CD14-positive monocyte (primary cell): ENCODE results near the gene CCDC12. TPM values are rescaled to one million over a fixed set of nuclear protein-coding genes. Genes with fewer than 3 reads are reported as not detected.

ENCODE experiments used
- DNase-seq, 3 donors: peaks; one replicate each; pipeline ENCODE4 v3.0.0-alpha.2; 2011 to 2022
- H2AFZ ChIP-seq: 2 replicates; pipeline ENCODE4 v1.6.0; 2012; ENCODE audit warnings: mild to moderate bottlenecking, low read depth, low read length, inconsistent platforms; ENCODE audit not compliant: insufficient read depth, poor library complexity, severe bottlenecking
- H3K27ac ChIP-seq, 2 donors: 1 replicate in 1 of 2; 2 replicates in 1 of 2; pipeline ENCODE4 v1.5.1; 2012 to 2013; ENCODE audit warnings: low read length in 2 of 2, control low read depth in 1 of 2, inconsistent platforms in 1 of 2, low read depth in 1 of 2, mild to moderate bottlenecking in 1 of 2
- H3K27me3 ChIP-seq, 2 donors: one replicate each; pipeline versions ENCODE4 v1.6.0 to v1.6.1; 2011 to 2013; ENCODE audit warnings: low read length in 2 of 2; ENCODE audit not compliant: control insufficient read depth in 2 of 2, insufficient read depth in 2 of 2
- H3K36me3 ChIP-seq, 2 donors: replicated peaks in 1 of 2; 1 replicate in 1 of 2; 2 replicates in 1 of 2; pipeline versions ENCODE4 v1.5.1 to v1.6.1; 2012 to 2013; ENCODE audit warnings: low read length in 2 of 2, control low read depth in 1 of 2, inconsistent platforms in 1 of 2, mild to moderate bottlenecking in 1 of 2; ENCODE audit not compliant: insufficient read depth in 2 of 2, control insufficient read depth in 1 of 2
- H3K4me1 ChIP-seq, 2 donors: 1 replicate in 1 of 2; 2 replicates in 1 of 2; pipeline versions ENCODE4 v1.5.1 to v1.6.1; 2012 to 2013; ENCODE audit warnings: low read length in 2 of 2, control low read depth in 1 of 2, inconsistent platforms in 1 of 2, mild to moderate bottlenecking in 1 of 2, moderate library complexity in 1 of 2; ENCODE audit not compliant: insufficient read depth in 2 of 2, control insufficient read depth in 1 of 2
- H3K4me2 ChIP-seq: replicated peaks from 2 replicates; pipeline ENCODE3; 2012; ENCODE audit warnings: low read length, moderate library complexity, mild to moderate bottlenecking; ENCODE audit not compliant: poor library complexity, severe bottlenecking; ENCODE audit errors: extremely low read depth
- H3K4me3 ChIP-seq, 3 experiments: fragments of 200-600 bp in 1 of 3; sonication (generic) in 1 of 3; replicated peaks in 1 of 3; 1 replicate in 2 of 3; 2 replicates in 1 of 3; pipeline ENCODE4 v1.5.1; 2011 to 2013; ENCODE audit warnings: low read length in 3 of 3, mild to moderate bottlenecking in 3 of 3, control low read depth in 2 of 3, low read depth in 2 of 3, inconsistent platforms in 1 of 3, moderate library complexity in 1 of 3
- H3K79me2 ChIP-seq: 2 replicates; pipeline ENCODE4 v1.6.0; 2012; ENCODE audit warnings: mild to moderate bottlenecking, control low read depth, inconsistent platforms, low read length, moderate library complexity; ENCODE audit not compliant: insufficient read depth
- H3K9ac ChIP-seq: 2 replicates; pipeline ENCODE4 v1.6.0; 2017; ENCODE audit warnings: low read length, mild to moderate bottlenecking; ENCODE audit not compliant: insufficient read depth, poor library complexity, severe bottlenecking
- H3K9me3 ChIP-seq, 2 donors: replicated peaks in 1 of 2; 1 replicate in 1 of 2; 2 replicates in 1 of 2; pipeline versions ENCODE4 v1.5.1 to v1.6.1; 2012 to 2013; ENCODE audit warnings: low read length in 2 of 2, control low read depth in 1 of 2; ENCODE audit not compliant: control insufficient read depth in 1 of 2, insufficient read depth in 1 of 2
- H4K20me1 ChIP-seq: 2 replicates; pipeline ENCODE4 v1.6.0; 2012; ENCODE audit warnings: mild to moderate bottlenecking, low read length, control low read depth, moderate library complexity; ENCODE audit not compliant: insufficient read depth
- H3K27ac Mint-ChIP-seq, 7 donors: one replicate each; pipeline ENCODE4 v1.8.0; 2020; ENCODE audit warnings: mild to moderate bottlenecking in 7 of 7, mixed read lengths in 7 of 7, moderate library complexity in 6 of 7, inconsistent platforms in 2 of 7
- H3K27me3 Mint-ChIP-seq, 3 donors: one replicate each; pipeline ENCODE4 v1.8.0; 2021 to 2022; ENCODE audit warnings: low read depth in 3 of 3, mild to moderate bottlenecking in 3 of 3, mixed read lengths in 3 of 3, moderate library complexity in 3 of 3, inconsistent platforms in 1 of 3
- H3K36me3 Mint-ChIP-seq, 2 donors: one replicate each; pipeline ENCODE4 v1.8.0; 2020; ENCODE audit warnings: mixed read lengths in 2 of 2, inconsistent platforms in 1 of 2, mild to moderate bottlenecking in 1 of 2
- H3K4me1 Mint-ChIP-seq: one replicate; pipeline ENCODE4 v1.8.0; 2020; ENCODE audit warnings: mild to moderate bottlenecking, mixed read lengths
- H3K4me3 Mint-ChIP-seq, 2 donors: one replicate each; pipeline ENCODE4 v1.8.0; 2020; ENCODE audit warnings: mild to moderate bottlenecking in 2 of 2, mixed read lengths in 2 of 2, moderate library complexity in 1 of 2
- H3K9me3 Mint-ChIP-seq, 7 donors: one replicate each; pipeline ENCODE4 v1.8.0; 2020 to 2022; ENCODE audit warnings: mixed read lengths in 7 of 7, mild to moderate bottlenecking in 6 of 7, moderate library complexity in 6 of 7, inconsistent platforms in 2 of 7
- CTCF ChIP-seq: fragments of 200-600 bp; IDR thresholded peaks from one replicate; pipeline ENCODE4 v1.8.0; 2022; ENCODE audit warnings: antibody characterized with exemption, mild to moderate bottlenecking
- WGBS: methylation state at CpG from one replicate; pipeline ENCODE4 v1.1.5; 2013; ENCODE audit warnings: missing lambda C conversion rate; ENCODE audit not compliant: insufficient coverage; 5-methylcytosine and 5-hydroxymethylcytosine counted together
- intact Hi-C, 2 donors: fragments of 100-400 bp; cut with micrococcal nuclease; formaldehyde crosslinking; loops; one replicate each; pipeline versions ENCODE4 v1.15.0 to v1.15.1; 2023
- polyA plus RNA-seq, 3 donors: library from polyadenylated mRNA; depleted of rRNA in 1 of 3; unstranded in 2 of 3; stranded (reverse) in 1 of 3; fragments of 300-500 nt in 2 of 3; fragments of >200 nt in 1 of 3; fragmentation: Illumina TruSeq in 2 of 3; gene quantifications; 1 replicate in 2 of 3; 2 replicates in 1 of 3; pipeline ENCODE4 v1.2.3, GENCODE V29; 2012 to 2021

CCDC12 gene
- polyA plus RNA-seq, 3 donors: 50.1 to 70.7 (median 55.8) TPM

DNA sequence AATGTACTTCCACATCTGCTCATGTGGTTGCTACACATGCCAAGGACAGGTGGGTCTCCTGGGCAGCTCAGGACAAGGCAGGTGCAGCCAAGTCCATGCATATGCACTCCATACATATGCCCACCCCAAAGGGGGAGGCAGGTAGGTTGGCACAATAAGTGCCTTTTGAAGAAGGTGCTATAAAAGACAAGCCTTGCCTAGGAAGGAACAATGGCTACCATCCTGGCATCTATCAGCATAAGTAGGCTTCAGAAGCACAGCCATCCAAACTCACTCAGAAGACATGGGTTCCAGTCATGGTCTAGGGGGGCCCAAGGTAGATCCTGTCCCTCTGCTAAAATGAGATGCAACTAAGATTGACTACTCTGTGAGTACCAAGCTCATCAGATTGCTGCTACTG lies 37.5 kb upstream of the CCDC12 start:
- H3K4me2 ChIP-seq: no peak overlapping the region
- no peaks in the 10 kb centered on the region for H3K79me2 ChIP-seq
- DNase-seq: no peak
- H3K9ac ChIP-seq: no peak overlapping the region
- no peak overlapping the region for H3K27ac ChIP-seq
- H2AFZ ChIP-seq: no peak overlapping the region
- TF ChIP-seq CTCF: no peak
- peaks cover 20 to 29% of the 10 kb centered on the region in 2 donors for H3K4me1 ChIP-seq
- no peaks in the 10 kb centered on the region for H3K9me3 Mint-ChIP-seq
- no peak overlapping the region for H3K4me3 ChIP-seq
- H3K27me3 Mint-ChIP-seq: no peaks in the 10 kb centered on the region
- peaks cover 49 to 66% of the 10 kb centered on the region in 2 donors for H3K36me3 Mint-ChIP-seq
- H3K27me3 ChIP-seq: no peaks in the 10 kb centered on the region
- H3K36me3 ChIP-seq: peaks cover 59 to 87% of the 10 kb centered on the region in 2 donors
- H3K9me3 ChIP-seq: no peaks in the 10 kb centered on the region
- H3K27ac Mint-ChIP-seq: peak overlapping the region in 2 of 7 donors; percentile 1 to 54
- peaks cover 29% of the 10 kb centered on the region for H3K4me1 Mint-ChIP-seq
- no peak overlapping the region for H3K4me3 Mint-ChIP-seq
- intact Hi-C loops: no loop called here
- H4K20me1 ChIP-seq: peaks cover 62% of the 10 kb centered on the region

GRCh38 chr3:47013231-47013630 lies 36.7 kb upstream of the CCDC12 start:
- H4K20me1 ChIP-seq: peaks cover 62% of the 10 kb centered on the region
- no peaks in the 10 kb centered on the region for H3K27me3 Mint-ChIP-seq
- WGBS: 100% methylated on average over 2 of the region's 3 CpGs
- H3K27ac ChIP-seq: no peak overlapping the region
- H3K36me3 ChIP-seq: peaks cover 58 to 85% of the 10 kb centered on the region in 2 donors
- H3K79me2 ChIP-seq: no peaks in the 10 kb centered on the region
- H3K9me3 ChIP-seq: no peaks in the 10 kb centered on the region
- H3K4me3 Mint-ChIP-seq: no peak overlapping the region
- H3K9ac ChIP-seq: no peak overlapping the region
- peaks cover 28 to 37% of the 10 kb centered on the region in 2 donors for H3K4me1 ChIP-seq
- DNase-seq: no peak
- peak overlapping the region in 2 of 7 donors; percentile 8 to 16 for H3K27ac Mint-ChIP-seq
- intact Hi-C loops: no loop called here
- H3K9me3 Mint-ChIP-seq: no peaks in the 10 kb centered on the region
- H3K4me2 ChIP-seq: no peak overlapping the region
- TF ChIP-seq CTCF: no peak
- peaks cover 31% of the 10 kb centered on the region for H3K4me1 Mint-ChIP-seq
- no peaks in the 10 kb centered on the region for H3K27me3 ChIP-seq
- no peak overlapping the region for H2AFZ ChIP-seq
- H3K36me3 Mint-ChIP-seq: peaks cover 48 to 64% of the 10 kb centered on the region in 2 donors
- no peak overlapping the region for H3K4me3 ChIP-seq
